Stimulated activated CD8-positive, alpha-beta memory T cell treated with anti-CD3 and anti-CD28 coated beads, Interleukin-15, amount 100 ng/mL, for 1 hour (primary cell): ENCODE measurements around the gene RCBTB2.
"Not testable (repeated sequence)": the region's sequence is repeated elsewhere in the genome, so short reads cannot be mapped to it uniquely, and the experiment has no call there.

Source experiments
- DNase-seq: peaks from one replicate; pipeline ENCODE4 v3.0.0-alpha.2; 2020; ENCODE audit warnings: low read depth

The RCBTB2 gene

DNA sequence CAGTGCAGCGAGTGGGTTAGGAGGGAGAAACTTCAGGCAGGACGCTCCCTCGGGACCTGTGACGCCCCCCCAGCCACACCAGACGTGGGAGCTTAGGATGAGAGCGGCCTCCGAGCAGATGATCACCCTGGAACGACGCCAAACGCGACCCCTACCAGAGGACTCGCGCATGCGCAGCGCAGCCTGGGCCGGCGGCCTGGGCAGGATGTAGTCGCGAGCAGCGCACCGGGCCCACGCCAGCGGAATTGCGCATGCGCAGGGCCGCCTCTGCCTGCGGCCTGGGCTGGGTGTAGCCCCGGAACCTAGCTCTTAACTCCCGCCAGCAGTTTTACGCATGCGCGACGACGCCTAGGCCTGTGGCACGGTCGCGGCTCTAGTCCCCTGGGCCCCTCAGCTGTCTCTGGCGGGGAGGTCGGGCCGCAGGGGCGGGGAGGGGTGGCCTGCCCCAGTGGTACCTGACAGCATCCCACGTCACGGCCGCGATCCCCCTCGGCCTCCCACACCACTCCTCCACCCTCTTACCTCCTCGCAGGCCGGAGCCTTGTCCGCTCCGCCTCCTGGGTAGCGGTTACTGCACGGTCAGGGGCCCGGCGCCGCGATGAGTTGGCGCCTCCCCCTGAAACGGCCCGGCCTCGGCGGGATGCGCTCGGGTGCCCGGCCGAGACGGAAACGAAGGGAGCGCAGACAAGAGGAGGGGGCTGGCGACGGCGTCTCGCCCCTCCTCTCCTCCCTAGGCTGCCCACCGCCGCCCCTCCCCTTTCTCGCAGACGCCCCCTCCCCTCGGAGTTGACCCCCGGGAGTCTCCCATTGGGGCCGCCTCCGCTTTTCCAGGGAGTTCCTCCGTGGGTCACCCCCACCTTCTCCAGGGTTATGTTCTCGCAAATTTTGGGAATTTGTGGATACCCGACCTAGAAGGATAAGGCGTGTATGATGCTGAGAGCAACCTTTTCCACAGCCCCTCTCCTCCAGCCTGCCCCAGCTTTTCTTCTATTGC lies at the start of gene RCBTB2:
Gene RCBTB2 (minus strand): TSS at position 575 of the 994 bp plus-strand sequence. CDS start 11,141 bp downstream, outside the sequence.
- DNase-seq = peak; percentile 93

- DNase-seq = no peak
Observed at GRCh38 chr13:48582084-48582483, 49.2 kb upstream of the RCBTB2 start.

DNA sequence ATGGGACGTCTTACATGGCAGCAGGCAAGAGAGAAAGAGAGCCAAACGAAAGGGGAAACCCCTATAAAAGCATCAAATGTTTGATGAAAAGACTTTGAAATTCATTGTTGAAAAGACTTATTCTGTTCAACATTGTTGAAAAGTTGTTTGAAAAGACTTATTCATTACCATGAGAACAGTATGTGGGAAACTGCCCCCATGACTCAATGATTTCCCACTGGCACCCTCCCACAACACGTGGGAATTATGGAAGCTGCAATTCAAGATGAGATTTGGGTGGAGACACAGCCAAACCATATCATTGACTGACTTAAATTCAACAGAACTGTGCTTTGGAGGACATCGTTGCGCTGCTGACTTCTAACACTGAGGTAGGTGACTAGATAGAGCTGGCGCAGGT lies 48.0 kb upstream of the RCBTB2 start:
- no peak for DNase-seq

DNA sequence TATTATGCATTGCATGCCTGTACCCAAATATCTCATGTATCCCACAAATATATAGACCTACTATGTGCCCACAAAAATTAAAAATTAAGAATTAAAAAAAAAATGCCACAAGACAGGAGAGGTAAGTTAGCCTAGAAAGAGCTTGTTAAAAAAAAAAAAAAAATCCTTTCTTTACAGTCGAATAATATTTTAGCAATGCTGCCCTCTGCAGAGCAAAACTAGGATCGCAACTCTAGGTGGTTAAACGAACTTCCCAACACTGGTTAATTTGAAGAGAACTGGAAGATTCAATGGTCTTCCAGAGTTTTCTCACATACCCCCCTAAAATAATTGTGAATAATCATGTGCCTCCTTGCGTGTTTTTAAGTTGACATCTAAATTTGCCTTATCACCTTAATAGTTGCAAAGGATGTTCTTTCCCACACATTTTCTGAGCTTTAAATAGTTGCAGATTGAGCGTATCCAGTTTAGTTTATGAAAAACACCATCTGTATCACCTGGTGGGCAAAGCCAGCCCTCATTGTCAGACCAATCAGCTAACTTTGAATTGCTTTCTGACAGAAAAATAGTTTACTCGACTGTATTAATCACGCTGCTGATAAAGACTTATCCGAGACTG lies 47.4 kb upstream of the RCBTB2 start:
- DNase-seq = peak; percentile 73

DNA sequence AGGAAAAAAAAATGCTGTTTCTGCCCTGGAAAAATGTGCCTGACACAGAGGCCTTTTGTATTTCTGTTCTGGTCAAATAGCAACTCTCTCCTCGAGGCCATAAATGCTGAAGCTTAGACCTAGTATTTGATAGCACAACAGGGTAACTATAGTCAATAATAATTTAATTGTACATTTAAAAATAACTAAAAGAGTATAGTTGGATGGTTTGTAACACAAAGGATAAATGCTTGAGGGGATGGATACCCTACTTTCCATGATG lies 47.0 kb upstream of the RCBTB2 start:
- DNase-seq = not testable (repeated sequence)

DNA sequence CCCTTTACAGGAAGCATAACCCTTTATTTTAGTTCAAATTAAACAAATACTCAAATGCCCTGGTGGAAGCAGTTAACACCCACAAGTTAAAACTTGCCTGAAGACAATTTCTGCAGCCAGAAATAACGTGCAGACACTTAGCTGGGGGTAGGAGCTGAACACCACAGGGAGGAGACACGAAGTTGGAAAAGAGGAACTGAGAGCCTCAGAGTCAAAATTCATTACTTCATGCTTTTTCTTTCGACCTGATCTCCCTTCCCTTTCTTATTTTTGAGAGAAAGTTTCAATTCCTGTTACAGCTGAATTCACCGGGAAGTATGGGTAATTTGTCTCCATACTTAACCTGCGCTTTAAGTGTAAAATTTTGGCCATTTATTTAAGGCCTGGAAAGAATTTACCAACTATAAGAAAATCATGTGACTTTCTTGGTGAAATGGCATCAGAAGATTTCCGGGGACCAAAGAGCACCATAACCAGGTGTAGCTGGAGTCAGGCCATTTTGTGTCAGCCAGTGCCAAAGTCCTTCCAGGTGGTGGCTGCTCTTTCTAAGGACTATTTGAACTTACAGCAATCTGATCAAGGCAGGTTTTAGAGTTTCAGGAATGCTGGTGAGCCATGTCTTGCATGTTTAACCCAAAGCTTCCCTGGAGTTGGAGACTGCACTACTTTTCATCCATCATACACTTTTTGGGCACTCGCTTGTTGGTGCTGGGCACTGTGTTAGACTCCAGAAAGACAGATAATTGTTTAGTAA lies 46.5 kb upstream of the RCBTB2 start:
- no peak for DNase-seq

- DNase-seq = no peak
Observed at GRCh38 chr13:48578516-48579164, 45.8 kb upstream of the RCBTB2 start.

DNA sequence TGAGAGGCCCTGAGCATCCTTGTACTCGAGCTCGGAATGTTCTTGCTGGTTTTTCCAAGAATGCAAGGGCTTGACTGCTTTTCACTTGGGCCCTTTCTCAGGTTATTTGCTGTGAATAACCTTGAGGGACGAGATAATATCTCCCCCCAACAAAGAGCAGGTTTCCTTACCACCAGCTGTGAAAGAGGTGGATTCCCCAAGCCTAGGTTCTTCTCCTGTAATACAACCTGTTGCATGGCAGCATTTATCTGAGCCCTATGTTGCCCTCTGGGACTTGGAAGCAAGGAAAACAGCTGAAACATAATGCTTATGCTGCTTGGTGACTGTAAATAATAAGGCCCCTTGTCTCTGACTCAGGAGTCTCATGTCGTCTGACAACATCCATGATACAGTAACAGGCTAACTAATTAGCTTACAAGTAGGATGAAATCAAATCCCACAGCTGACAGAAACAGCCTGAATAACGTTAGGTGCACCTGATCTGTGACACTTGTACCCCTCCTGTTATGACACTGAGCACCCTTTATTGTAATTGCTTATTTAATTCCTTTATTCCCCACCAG lies 43.6 kb upstream of the RCBTB2 start:
- DNase-seq = no peak

DNA sequence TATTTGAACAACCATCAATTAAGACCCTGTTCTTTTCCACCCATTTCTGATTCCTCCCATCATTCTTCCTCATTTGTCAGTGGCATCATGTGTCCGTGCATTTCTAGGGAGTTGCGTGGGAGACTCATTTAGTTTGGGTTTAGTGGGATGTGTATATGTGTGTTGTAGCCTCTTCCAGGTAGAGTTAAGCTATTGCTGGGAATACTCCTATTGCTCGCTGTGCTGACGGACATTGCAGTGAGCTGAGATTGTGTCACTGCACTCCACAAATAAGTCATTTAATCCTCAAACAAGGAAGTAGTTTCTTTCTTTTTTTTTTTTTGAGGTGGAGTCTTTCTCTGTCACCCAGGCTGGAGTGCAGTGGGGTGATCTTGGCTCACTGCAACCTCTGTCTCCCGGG lies 42.2 kb upstream of the RCBTB2 start:
- DNase-seq = no peak

- DNase-seq = no peak
Observed at GRCh38 chr13:48574041-48574796, 41.3 kb upstream of the RCBTB2 start.

DNA sequence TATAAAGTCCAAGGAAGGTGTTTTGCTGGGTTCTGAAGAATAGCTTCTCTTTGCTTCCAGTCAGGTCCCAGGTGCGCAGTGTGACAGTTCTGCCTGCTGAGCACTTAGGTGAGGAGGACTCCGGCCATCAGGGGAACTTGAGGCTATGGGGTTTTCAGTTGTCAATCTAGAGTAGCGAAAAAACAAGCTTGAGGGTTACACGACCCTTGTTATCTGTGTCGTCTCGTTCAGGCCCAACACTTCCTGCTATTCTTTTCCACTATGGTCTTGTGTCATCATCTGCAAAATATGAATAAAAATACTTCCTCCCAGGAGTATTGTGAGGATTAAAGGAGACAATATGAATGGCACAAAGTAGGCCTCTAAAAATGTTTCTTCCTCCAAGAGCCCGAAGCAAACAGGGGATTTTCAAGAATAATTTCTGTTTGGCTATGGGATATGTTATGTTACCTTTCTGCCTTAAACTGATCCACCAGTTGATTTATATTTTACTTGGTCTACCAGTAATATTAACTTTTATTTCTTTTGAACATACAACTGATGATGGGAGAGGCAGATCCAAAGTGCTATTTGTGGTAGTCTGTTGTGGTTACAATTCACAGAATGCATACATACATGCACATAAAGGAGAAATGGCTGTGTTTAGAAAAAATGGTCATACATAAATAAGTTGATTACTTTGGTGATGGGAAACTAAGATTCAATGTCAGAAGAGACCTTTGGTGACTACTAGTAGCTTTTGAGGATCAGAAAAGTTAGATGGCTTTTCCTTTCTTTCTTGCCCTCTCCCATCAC lies 40.5 kb upstream of the RCBTB2 start:
- no peak for DNase-seq

DNA sequence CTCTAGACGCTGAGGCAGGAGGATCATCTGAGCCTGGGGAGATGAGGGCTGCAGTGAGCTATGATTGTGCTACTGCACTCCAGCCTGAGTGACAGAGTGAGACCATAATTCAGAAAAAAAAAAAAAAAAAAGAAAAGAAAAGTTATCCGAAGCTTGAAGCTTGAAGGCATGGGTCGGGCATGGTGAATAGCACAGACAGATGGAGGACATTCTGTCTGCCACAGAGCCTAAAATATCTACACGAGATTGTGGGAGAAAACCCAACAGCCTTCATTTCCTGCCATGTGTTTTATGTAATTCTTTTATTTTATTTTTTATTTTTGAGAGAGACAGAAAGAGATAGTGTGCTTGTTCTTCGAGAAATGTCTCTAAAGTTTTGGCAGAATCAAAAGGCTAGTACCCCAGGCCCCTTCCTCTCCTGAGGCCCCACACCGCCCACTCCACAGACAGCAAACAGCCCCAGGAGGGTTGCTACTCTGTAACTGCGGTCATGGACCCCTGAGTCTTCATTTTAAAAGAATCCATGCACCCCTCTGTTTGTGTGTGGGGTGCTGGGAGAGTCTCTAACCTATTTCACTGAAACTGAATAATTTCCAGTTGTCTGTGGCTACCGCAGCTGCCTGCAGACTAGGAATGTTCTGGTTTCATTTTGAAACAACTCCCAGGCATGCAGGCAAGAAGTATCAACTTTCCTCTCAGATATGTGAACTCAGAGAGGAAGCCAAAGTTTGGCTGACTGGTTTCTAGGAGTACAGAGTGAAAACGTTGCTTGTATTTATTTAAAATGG lies 38.4 kb upstream of the RCBTB2 start:
- DNase-seq = no peak

DNA sequence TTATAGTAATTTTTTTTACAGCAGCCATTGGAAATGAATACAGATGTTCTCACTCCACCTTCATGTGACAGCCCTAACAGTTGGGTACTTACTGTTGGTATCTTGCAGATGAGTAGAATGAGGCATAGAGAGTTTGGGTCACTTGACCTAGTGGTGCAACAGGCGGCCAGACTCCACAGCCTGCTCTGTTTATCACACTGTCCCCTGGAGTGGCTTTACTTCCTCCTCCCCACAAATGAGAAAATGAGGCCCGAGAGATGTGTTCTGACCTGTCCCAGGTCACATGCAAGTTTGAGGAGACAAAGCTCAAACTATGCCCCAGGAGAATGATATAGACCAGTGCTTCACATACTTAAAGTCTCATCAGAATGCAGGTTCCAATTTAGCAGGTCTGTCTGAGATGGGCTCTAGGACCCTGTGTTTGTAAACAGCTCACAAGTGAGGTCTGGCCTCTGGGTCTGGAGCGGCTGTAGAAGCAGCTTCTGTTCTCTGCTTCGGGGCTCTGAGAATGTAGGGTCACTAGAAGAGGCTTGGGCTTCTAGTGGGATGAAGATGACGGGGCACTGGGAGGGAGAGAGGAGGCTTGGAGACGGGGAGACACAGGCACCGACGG lies 37.4 kb upstream of the RCBTB2 start:
- no peak for DNase-seq

GRCh38 chr13:48569104-48569666 lies 36.3 kb upstream of the RCBTB2 start:
- no peak for DNase-seq

DNA sequence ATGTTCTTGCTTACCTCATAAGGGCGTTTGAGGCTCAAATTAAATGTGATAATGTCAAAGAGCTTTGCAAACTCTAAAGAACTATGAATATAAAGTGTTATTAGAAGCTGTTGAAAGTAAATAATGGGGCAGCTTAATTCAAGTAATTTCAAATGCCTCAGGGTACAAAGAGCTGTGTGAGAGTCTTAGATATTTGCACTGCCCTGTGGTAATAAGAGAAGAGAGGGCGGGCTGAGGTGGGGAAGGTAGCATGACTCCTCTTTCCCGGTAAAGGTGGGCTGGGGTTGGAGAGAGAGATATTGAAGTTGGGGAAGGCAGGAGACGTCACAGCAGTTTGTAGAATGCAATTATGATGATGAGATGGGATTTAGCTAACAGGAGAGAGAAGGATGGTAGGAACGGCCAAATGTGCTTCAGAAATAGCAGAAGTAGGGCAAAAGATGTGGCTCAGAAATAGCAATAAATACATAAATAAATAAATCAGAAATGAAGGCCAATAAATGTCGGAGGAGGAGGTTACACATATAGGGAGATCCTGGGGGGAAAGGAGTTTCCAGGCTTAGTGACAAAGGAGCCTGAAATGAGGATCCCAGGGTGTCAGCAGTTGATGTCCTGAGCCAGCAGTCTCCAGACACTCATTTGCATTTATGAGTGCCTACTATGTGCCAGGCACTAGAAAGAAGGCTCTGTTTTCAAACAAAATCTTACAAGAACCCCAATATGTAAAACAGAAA lies 35.7 kb upstream of the RCBTB2 start:
- DNase-seq = no peak

- no peak for DNase-seq
Observed at GRCh38 chr13:48567515-48568369, 34.9 kb upstream of the RCBTB2 start.

- DNase-seq = no peak
Observed at GRCh38 chr13:48564056-48564455, 31.2 kb upstream of the RCBTB2 start.
